Activated CD4-positive, alpha-beta T cell treated with anti-CD3 and anti-CD28 coated beads, Interleukin-2, amount 50 U/mL, for 24 hours (primary cell): Measurements from ENCODE around the gene ANKIB1.
"Not testable (repeated sequence)": the region's sequence is repeated elsewhere in the genome, so short reads cannot be mapped to it uniquely, and the experiment has no call there.

Source experiments
- DNase-seq, 2 donors: peaks; one replicate each; pipeline ENCODE4 v3.0.0-alpha.2; 2020; ENCODE audit warnings: low read depth in 1 of 2, low spot score in 1 of 2

The ANKIB1 gene

GRCh38 chr7:92442720-92443119 lies 196.9 kb downstream of the ANKIB1 start:
- not testable (repeated sequence) for DNase-seq

DNA sequence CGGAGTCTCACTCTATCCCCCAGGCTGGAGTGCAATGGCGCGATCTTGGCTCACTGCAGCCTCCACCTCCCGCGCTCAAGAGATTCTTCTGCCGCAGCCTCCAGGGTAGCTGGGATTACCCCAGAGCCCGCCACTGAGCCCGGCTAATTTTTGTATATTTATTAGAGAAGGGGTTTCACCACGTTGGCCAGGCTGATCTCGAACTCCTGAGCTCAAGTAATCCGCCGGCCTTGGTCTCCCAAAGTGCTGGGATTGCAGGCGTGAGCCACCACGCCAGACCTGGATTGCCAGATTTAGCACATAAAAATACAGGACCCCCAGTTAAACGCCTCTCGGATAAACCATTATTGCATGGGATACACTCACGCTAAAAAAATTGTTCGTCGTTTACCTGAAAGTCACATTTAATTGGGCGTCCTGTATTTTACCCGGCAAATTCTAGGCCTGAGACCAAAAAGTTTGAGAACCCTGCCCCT lies 201.1 kb downstream of the ANKIB1 start:
- DNase-seq, result no peak

GRCh38 chr7:92447345-92448204 lies 201.8 kb downstream of the ANKIB1 start, which contains the start of gene GATAD1:
TSS of gene GATAD1 (plus strand) at chr7:92447482. CDS start at chr7:92447730, 248 bp downstream.
- DNase-seq, result peak; percentile 65 to 79

GRCh38 chr7:92448205-92448747 lies 202.5 kb downstream of the ANKIB1 start:
- DNase-seq, result peak in 1 of 2 donors; percentile 19
